Measurements from ENCODE around the gene ZNF892.

Gene ZNF892

GRCh38 chr2:95208106-95208505 lies 785 bp downstream of the ZNF892 start:
- CTCF ChIA-PET: no interaction called here
- no peak for TF ChIP-seq ZNF658 (tag by site-specific recombination; IDR thresholded peaks at IDR 0.05)
- no peak for TF ChIP-seq ZNF639 (tag by site-specific recombination; IDR thresholded peaks at IDR 0.05)
- no peak for TF ChIP-seq GFI1B (tag by site-specific recombination; IDR thresholded peaks at IDR 0.05)
- no peak for TF ChIP-seq GLIS2 (tag by site-specific recombination; IDR thresholded peaks at IDR 0.05)
- TF ChIP-seq ZBTB1 (tag by site-specific recombination; IDR thresholded peaks at IDR 0.05): no peak
- TF ChIP-seq KLF10 (tag by site-specific recombination; IDR thresholded peaks at IDR 0.05): no peak
- no peak for TF ChIP-seq ZNF670 (tag by site-specific recombination; IDR thresholded peaks at IDR 0.05; ENCODE audit: low read depth)
- no peak for TF ChIP-seq HOXD13 (CRISPR knock-in tag; IDR thresholded peaks at IDR 0.05; ENCODE audit: borderline replicate concordance)
- TF ChIP-seq ZNF623 (tag by site-specific recombination; IDR thresholded peaks at IDR 0.05): no peak
- no peak for TF ChIP-seq ZNF366 (tag by site-specific recombination; conservative IDR thresholded peaks at IDR 0.05)
- TF ChIP-seq ZFP3 (tag by site-specific recombination; IDR thresholded peaks at IDR 0.05; ENCODE audit: low read depth): no peak
- TF ChIP-seq ZNF677 (tag by site-specific recombination; IDR thresholded peaks at IDR 0.05): no peak
- no peak for TF ChIP-seq ZEB2 (tag by site-specific recombination; IDR thresholded peaks at IDR 0.05)
- TF ChIP-seq IKZF3 (tag by site-specific recombination; IDR thresholded peaks at IDR 0.05): no peak
- no peak for TF ChIP-seq ZBTB7A (tag by site-specific recombination; IDR thresholded peaks at IDR 0.05; ENCODE audit: low read depth)
- Histone ChIP-seq H3K27ac (ENCODE audit: extremely low read depth, low read depth, low read length) (no peak overlapping the region), H3K4me1 (ENCODE audit: control insufficient read depth, insufficient read depth, low read length) (no peaks in the 10 kb centered on the region), H3K4me3 (ENCODE audit: low read depth, low read length) (peak overlapping the region; percentile 64; the same call in 1 of the 2 replicates), H3K9me3 (ENCODE audit: control insufficient read depth, insufficient read depth, low read depth, low read length) (no peaks in the 10 kb centered on the region), H3K36me3 (ENCODE audit: control insufficient read depth in 2 of 2, insufficient read depth in 1 of 2, low read length in 2 of 2) (peaks cover 0 to 43% of the 10 kb centered on the region in 2 experiments; a peak in 1 of 3 replicates)
- POLR2A ChIA-PET: no interaction called here

GRCh38 chr2:95215018-95215612 lies 7.8 kb downstream of the ZNF892 start:
- TF ChIP-seq TRIM28 (IDR thresholded peaks at IDR 0.05; ENCODE audit: borderline replicate concordance, low read length) (peak; percentile 99; the same call in 1 of the 2 replicates), KLF8 (tag by site-specific recombination; IDR thresholded peaks at IDR 0.05) (no peak), SALL2 (tag by site-specific recombination; IDR thresholded peaks at IDR 0.05; ENCODE audit: borderline replicate concordance) (no peak), ZNF274 (IDR thresholded peaks at IDR 0.05; ENCODE audit: low read length) (peak; percentile 69; the same call in 1 of the 2 replicates), ZNF274 (tag by site-specific recombination; IDR thresholded peaks at IDR 0.05; ENCODE audit: borderline replicate concordance) (peak; percentile 86; the same call in 1 of the 2 replicates), ZFHX2 (tag by site-specific recombination; conservative IDR thresholded peaks at IDR 0.05) (no peak), SETDB1 (IDR thresholded peaks at IDR 0.05; ENCODE audit: insufficient read length, low read length) (peak; percentile 99)
- Histone ChIP-seq H3K27ac (ENCODE audit: extremely low read depth, low read depth, low read length) (no peak overlapping the region), H3K9me3 (ENCODE audit: control insufficient read depth, insufficient read depth, low read depth, low read length) (no peaks in the 10 kb centered on the region), H3K36me3 (ENCODE audit: control insufficient read depth in 2 of 2, insufficient read depth in 1 of 2, low read length in 2 of 2) (peaks cover 4 to 51% of the 10 kb centered on the region in 2 experiments; a peak in 2 of 3 replicates), H3K4me1 (ENCODE audit: control insufficient read depth, insufficient read depth, low read length) (no peaks in the 10 kb centered on the region), H3K4me3 (ENCODE audit: low read depth, low read length) (no peak overlapping the region)
- ChIA-PET CTCF (interaction anchor here (2.8 kb wide), 1 partner anchor 17 kb away, joined by 10 read pairs; no protein-coding TSS in a partner anchor), POLR2A (no interaction called here)

GRCh38 chr2:95220449-95220848 lies 13.1 kb downstream of the ZNF892 start:
- CTCF ChIA-PET: interaction anchor here (1.1 kb wide), 1 partner anchor 12 kb away, joined by 4 read pairs; no protein-coding TSS in a partner anchor
- H3K4me1 ChIP-seq (ENCODE audit: control insufficient read depth, insufficient read depth, low read length): no peaks in the 10 kb centered on the region
- H3K36me3 ChIP-seq (ENCODE audit: control insufficient read depth in 2 of 2, insufficient read depth in 1 of 2, low read length in 2 of 2): no peaks in the 10 kb centered on the region; a peak in 1 of 3 replicates
- no peak overlapping the region for H3K27ac ChIP-seq (ENCODE audit: extremely low read depth, low read depth, low read length)
- TF ChIP-seq ZNF211 (tag by site-specific recombination; IDR thresholded peaks at IDR 0.05; ENCODE audit: low read depth) (peak; percentile 93), ZFP3 (tag by site-specific recombination; IDR thresholded peaks at IDR 0.05; ENCODE audit: low read depth) (no peak)
- no peak overlapping the region for H3K4me3 ChIP-seq (ENCODE audit: low read depth, low read length)
- POLR2A ChIA-PET: no interaction called here
- no peaks in the 10 kb centered on the region; the same call in 1 of the 2 replicates for H3K9me3 ChIP-seq (ENCODE audit: control insufficient read depth, insufficient read depth, low read depth, low read length)
